Nephron (organoid): ENCODE data around the gene SPACDR.

Source experiments
- H3K27ac Mint-ChIP-seq, 3 experiments: 2 replicates each; pipeline ENCODE4 v1.8.0; 2020; ENCODE audit warnings: mixed read lengths in 3 of 3, mild to moderate bottlenecking in 2 of 3, moderate library complexity in 1 of 3
- H3K27me3 Mint-ChIP-seq: 2 replicates; pipeline ENCODE4 v1.8.0; 2021; ENCODE audit warnings: low read depth, mild to moderate bottlenecking, moderate library complexity, mixed read lengths
- H3K36me3 Mint-ChIP-seq: 2 replicates; pipeline ENCODE4 v1.8.0; 2020; ENCODE audit warnings: low read depth, mixed read lengths
- H3K4me1 Mint-ChIP-seq: 2 replicates; pipeline ENCODE4 v1.8.0; 2020; ENCODE audit warnings: mixed read lengths
- H3K4me3 Mint-ChIP-seq, 3 experiments: 2 replicates each; pipeline ENCODE4 v1.8.0; 2020; ENCODE audit warnings: mild to moderate bottlenecking in 3 of 3, mixed read lengths in 3 of 3, moderate library complexity in 2 of 3
- H3K9me3 Mint-ChIP-seq: 2 replicates; pipeline ENCODE4 v1.8.0; 2020; ENCODE audit warnings: mixed read lengths
- CTCF ChIP-seq, 3 experiments: fragments of 200-600 bp; sonication (generic); IDR thresholded peaks; one replicate each; pipeline ENCODE4 v1.5.0; 2021; ENCODE audit warnings: antibody characterized with exemption in 3 of 3; ENCODE audit not compliant: unreplicated experiment in 3 of 3

SPACDR gene

GRCh38 chr7:100464210-100464660 lies at the start of gene SPACDR:
SPACDR (minus strand) TSS chr7:100464260; CDS start chr7:100464025, 235 bp downstream.
- Mint-ChIP-seq H3K9me3 (no peaks in the 10 kb centered on the region), H3K36me3 (peaks cover 9% of the 10 kb centered on the region), H3K27me3 (no peaks in the 10 kb centered on the region), H3K27ac (peak within 1 kb of the TSS in 2 of 3 experiments; percentile 41 to 75), H3K4me3 (no peak within 1 kb of the TSS), H3K4me1 (peaks cover 22% of the 10 kb centered on the region)
- TF ChIP-seq CTCF (IDR thresholded peaks at IDR 0.05; ENCODE audit: unreplicated experiment in 3 of 3), result no peak

GRCh38 chr7:100513212-100513810 lies 49.3 kb upstream of the SPACDR start:
- H3K36me3 Mint-ChIP-seq, result no peaks in the 10 kb centered on the region
- TF ChIP-seq CTCF (IDR thresholded peaks at IDR 0.05; ENCODE audit: unreplicated experiment in 3 of 3), result no peak
- no peaks in the 10 kb centered on the region for H3K9me3 Mint-ChIP-seq
- no peaks in the 10 kb centered on the region for H3K27me3 Mint-ChIP-seq
- H3K4me3 Mint-ChIP-seq, result no peak overlapping the region
- H3K4me1 Mint-ChIP-seq, result peaks cover 18% of the 10 kb centered on the region
- H3K27ac Mint-ChIP-seq, result no peak overlapping the region

GRCh38 chr7:100510437-100511239 lies 46.6 kb upstream of the SPACDR start:
- Mint-ChIP-seq H3K9me3 (no peaks in the 10 kb centered on the region), H3K36me3 (no peaks in the 10 kb centered on the region), H3K4me3 (no peak overlapping the region)

GRCh38 chr7:100509231-100509630 lies 45.2 kb upstream of the SPACDR start:
- Mint-ChIP-seq H3K27ac (peak overlapping the region in 2 of 3 experiments; percentile 2 to 10), H3K9me3 (no peaks in the 10 kb centered on the region), H3K36me3 (no peaks in the 10 kb centered on the region)

More at GRCh38 chr7:100510437-100511239, 46.6 kb upstream of the SPACDR start:
- no peak for TF ChIP-seq CTCF (IDR thresholded peaks at IDR 0.05; ENCODE audit: unreplicated experiment in 3 of 3)
- H3K27ac Mint-ChIP-seq, result no peak overlapping the region
- peaks cover 12% of the 10 kb centered on the region for H3K4me1 Mint-ChIP-seq
- H3K27me3 Mint-ChIP-seq, result no peaks in the 10 kb centered on the region

GRCh38 chr7:100506356-100506923 lies 42.4 kb upstream of the SPACDR start:
- H3K4me1 Mint-ChIP-seq, result peaks cover 5% of the 10 kb centered on the region
- no peaks in the 10 kb centered on the region for H3K27me3 Mint-ChIP-seq
- H3K4me3 Mint-ChIP-seq, result no peak overlapping the region
- TF ChIP-seq CTCF (IDR thresholded peaks at IDR 0.05; ENCODE audit: unreplicated experiment in 3 of 3), result no peak
- no peaks in the 10 kb centered on the region for H3K9me3 Mint-ChIP-seq
- H3K27ac Mint-ChIP-seq, result no peak overlapping the region
- no peaks in the 10 kb centered on the region for H3K36me3 Mint-ChIP-seq

More at GRCh38 chr7:100509231-100509630, 45.2 kb upstream of the SPACDR start:
- no peak for TF ChIP-seq CTCF (IDR thresholded peaks at IDR 0.05; ENCODE audit: unreplicated experiment in 3 of 3)
- H3K4me1 Mint-ChIP-seq, result peaks cover 5% of the 10 kb centered on the region
- no peaks in the 10 kb centered on the region for H3K27me3 Mint-ChIP-seq
- H3K4me3 Mint-ChIP-seq, result no peak overlapping the region
